Hematopoietic multipotent progenitor cell (in vitro differentiated cells): ENCODE data around the gene RCSD1. TPM values are rescaled to one million over a fixed set of nuclear protein-coding genes. Genes with fewer than 3 reads are reported as not detected.
"Not testable (repeated sequence)": the region's sequence is repeated elsewhere in the genome, so short reads cannot be mapped to it uniquely, and the experiment has no call there.

Experiments used
- DNase-seq, 3 donors: peaks; one replicate each; pipeline ENCODE4 v3.0.0-alpha.2; 2011 to 2015; ENCODE audit warnings: low read depth in 2 of 3, low spot score in 2 of 3
- total RNA-seq: library from RNA; depleted of rRNA; stranded (reverse); fragments of >200 nt; gene quantifications from one replicate; pipeline ENCODE4 v1.2.3, GENCODE V29; 2012

Gene RCSD1, protein sequence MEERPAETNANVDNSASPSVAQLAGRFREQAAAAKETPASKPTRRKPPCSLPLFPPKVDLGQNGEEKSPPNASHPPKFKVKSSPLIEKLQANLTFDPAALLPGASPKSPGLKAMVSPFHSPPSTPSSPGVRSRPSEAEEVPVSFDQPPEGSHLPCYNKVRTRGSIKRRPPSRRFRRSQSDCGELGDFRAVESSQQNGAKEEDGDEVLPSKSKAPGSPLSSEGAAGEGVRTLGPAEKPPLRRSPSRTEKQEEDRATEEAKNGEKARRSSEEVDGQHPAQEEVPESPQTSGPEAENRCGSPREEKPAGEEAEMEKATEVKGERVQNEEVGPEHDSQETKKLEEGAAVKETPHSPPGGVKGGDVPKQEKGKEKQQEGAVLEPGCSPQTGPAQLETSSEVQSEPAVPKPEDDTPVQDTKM
- total RNA-seq = 218 TPM

DNA sequence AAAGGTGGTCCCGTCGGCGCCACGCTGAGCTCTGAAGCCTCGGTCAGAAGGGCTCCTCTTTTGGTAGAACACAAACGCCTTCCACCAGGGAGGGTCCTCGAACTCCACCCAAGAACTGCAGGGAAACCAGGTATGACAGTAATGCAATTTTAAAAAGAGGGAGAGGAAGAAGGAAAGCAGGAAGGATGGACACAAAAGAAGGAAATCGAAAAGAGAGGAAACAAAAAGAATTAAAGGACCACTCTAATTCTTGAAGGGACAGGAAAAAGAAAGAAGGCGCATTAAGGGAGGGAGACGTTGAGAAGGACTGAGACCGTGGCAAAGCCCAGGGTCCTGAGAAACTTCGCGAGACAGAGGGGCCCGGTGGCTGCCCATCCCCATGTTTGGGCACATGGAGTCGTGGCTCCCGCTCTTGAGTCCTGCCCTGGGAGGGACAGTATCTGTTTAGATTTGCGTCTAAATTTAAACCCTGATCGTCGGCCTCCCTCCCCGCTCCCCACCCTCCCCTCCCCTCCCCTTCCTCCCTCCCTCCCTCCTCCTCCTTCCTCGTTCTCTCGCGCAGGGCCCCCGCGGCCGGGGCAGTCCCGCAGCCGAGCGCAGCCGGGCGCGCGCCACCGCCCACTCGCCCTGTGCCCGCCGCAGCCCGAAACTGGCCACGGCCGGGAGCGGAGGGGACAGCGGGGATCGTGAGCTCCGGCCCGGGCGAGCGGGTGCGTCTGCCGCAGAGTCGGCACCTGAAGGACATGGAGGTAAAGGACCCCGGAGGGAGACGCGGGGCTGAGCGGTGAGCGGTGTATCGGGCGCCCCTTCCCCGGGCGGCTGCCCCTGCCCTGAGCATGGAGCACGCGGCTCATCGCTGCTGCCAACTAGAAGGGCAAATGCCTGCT is at the start of gene RCSD1:
RCSD1 (plus strand) TSS at position 552 of the 887 bp plus-strand sequence; CDS start at position 744, 192 bp downstream.
- peak in 2 of 3 donors; percentile 55 to 56 for DNase-seq

DNA sequence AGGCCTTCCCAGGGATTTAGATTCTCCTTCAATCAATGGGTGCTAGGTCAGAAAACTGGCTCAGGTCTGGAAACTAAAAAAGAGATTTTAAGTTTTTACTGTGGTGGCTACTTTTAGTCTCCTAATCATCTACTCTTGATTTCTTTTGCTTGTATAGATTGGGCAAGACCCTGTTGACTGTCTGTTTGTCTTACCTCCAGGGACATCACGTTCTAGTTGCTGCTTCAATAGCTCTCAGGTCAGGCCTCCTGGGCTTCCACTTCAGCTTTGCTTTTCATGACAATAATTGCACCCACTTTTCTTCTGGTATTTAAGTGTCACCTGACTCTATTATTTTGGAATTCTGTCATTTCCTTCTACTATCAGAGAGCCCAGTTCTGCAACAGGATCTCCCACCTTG is 48.0 kb upstream of the RCSD1 start:
- DNase-seq = no peak

DNA sequence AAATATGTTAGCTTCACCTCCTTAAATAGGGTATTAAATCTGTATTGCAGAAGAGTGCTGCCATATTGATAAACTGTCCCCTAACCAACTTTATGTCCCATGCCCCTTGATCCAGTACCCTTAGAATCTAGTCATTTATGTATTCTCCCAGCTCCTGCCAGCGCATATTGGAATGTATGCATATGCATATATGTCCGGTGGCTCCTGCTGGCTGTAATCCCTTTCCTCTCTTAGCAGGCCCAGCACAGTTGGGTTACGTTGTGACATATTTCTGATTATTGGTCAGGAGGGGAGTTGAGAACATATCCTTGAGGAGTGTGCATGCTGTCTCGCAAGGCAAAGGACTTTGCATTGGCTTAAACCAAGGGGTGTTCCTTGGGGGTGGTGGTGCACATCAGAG is 47.3 kb upstream of the RCSD1 start:
- no peak for DNase-seq

DNA sequence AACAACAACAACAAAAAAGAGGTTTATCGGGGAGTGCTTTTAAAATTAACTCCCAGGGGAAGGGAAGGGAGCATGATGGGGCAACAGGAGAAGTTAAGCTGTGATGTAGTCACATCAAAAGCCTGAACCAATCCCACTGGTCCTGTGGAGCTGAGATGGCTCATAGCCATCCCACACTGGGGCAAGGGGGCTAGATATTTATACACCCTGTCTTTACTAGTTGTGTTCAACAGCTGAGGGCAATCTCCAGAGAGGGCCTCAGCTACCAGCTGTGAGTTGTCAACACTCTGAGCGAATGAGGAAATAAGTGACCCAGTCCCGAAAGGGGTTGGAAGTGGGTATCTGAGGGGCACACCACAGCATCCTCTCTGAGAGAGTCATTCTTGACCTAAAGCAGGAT is 45.5 kb upstream of the RCSD1 start:
- DNase-seq = no peak

DNA sequence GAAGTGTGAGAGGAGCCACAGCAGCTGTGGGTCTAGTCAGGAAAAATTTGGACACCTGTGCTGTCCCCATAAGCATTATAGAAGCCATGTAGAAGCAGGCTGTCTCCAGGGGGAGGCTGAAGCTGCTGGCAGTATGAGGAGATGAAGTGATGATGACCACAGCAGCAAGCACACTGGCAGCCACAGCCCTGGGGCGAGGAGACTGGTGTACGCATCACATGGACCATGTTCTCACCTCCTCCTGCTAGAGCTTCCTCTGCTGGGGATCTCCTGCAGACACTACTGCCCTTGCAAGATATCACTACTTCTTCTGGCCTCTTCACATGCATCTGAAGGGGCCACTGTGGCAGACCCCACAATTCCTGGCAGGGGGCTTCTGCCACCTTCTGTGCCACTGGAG is 42.7 kb upstream of the RCSD1 start:
- DNase-seq = no peak

DNA sequence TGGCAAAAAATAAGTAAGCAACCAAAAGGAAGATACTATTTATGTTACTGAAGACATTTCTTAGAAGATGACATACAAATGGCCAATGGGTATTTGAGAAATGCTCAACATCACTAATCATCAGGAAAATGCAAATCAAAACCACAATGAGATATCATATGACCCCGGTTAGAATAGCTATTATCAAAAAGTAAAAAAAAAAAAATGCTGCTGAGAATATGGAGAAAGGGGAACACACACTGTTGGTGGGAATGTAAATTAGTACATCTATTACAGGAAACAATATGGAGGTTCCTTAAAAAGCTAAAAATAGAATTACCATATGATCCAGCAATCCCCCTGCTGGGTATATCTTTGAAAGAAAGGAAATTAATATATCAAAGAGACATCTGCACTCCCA is 42.2 kb upstream of the RCSD1 start:
- no peak for DNase-seq

DNA sequence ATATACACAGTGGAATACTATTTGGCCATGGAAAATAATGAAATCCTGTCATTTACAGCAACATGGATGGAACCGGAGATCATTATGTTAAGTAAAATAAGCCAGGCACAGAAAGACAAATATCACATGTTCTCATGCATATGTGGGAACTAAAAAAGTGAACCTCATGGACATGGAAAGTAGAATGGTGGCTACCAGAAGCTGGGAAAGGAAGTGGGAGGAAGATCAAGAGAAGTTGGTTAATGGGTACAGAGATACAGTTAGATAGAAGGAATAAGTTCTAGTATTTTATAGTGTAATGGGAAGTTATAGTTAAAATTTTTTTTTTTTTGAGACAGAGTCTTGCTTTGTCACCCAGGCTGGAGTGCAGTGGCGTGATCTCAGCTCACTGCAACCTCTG is 41.7 kb upstream of the RCSD1 start:
- no peak for DNase-seq

DNA sequence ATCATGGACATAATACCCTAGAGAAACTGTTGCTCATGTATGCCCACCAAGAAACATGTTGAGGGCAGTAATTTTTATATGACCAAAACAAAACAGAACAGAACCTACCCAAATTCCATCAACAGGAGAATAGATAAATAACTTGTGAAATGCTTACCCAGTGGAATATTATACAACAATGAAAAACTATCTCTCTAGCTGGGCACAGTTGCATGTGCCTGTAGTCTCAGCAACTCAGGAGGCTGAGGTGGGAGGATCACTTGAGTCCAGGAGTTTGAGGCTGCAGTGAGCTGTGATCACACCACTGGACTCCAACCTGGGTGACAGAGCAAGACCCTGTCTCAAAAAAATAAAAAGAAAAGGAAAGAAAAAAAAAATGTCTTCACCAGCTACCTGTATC is 37.6 kb upstream of the RCSD1 start:
- DNase-seq = no peak

DNA sequence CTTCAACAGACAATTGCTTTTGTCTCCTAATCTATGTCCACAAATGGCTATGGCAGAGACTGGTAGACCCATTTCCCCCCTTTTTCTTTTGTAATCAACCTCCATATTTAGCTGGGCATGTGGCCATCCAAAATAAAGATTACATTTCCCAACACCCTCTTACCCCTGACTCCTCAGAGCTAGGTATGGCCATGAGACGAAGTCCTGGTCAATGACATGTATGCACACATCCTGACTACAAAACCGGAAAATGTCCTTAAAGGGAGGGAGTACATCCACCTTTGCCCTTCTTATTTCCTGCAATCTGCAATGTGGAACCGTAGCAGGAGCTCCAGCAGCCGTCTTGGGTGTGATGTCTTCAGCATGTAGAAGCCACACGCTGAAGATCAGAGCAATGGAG is 36.2 kb upstream of the RCSD1 start:
- no peak for DNase-seq

DNA sequence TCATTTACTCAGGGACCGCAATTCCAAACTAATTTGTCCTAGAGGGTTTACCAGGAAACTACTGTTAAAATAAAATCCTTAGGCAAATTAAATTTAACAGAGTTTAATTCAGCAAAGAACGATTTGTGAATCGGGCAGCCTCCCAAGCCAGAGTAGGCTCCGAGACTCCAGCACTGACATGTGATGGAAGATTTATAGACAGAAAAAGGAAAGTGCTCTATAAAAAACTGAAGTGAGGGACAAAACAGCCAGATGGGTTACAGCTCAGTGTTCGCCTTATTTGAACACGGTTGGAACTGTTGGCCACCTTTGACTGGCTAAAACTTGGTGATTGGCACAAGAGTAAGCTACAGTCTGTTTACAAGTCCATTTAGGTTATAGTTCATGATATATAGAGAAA is 35.2 kb upstream of the RCSD1 start:
- DNase-seq = no peak

DNA sequence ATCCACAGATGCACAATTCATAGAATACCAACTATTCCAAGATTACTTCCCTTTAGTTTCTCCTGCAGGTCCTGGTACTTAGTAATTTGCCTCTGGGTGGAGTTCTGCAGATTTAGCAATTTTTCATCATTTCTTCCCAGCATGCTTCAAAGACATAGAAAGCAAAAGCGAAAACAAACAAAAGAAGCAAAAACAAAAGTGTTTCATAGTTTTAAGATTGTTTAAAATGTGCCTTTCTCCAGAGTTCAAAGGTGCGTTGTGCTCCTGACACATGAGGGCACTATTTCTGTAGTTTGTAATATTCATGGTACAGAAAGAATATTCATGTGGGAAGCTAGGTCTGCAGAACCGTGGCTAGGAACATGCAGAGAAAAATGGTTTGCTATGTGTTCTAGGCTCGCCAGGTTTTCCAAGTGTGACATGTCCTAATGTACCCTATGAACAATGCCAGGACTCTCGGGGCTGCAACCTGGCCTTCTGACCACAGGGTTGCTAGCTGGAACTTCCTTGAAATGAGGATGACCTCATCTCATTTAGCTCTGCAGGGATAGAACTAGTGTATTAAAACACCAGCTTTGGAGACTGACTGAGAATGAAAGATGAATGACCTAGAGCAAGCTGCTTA is 30.0 kb upstream of the RCSD1 start:
- peak in 2 of 3 donors; percentile 50 to 82 for DNase-seq

DNA sequence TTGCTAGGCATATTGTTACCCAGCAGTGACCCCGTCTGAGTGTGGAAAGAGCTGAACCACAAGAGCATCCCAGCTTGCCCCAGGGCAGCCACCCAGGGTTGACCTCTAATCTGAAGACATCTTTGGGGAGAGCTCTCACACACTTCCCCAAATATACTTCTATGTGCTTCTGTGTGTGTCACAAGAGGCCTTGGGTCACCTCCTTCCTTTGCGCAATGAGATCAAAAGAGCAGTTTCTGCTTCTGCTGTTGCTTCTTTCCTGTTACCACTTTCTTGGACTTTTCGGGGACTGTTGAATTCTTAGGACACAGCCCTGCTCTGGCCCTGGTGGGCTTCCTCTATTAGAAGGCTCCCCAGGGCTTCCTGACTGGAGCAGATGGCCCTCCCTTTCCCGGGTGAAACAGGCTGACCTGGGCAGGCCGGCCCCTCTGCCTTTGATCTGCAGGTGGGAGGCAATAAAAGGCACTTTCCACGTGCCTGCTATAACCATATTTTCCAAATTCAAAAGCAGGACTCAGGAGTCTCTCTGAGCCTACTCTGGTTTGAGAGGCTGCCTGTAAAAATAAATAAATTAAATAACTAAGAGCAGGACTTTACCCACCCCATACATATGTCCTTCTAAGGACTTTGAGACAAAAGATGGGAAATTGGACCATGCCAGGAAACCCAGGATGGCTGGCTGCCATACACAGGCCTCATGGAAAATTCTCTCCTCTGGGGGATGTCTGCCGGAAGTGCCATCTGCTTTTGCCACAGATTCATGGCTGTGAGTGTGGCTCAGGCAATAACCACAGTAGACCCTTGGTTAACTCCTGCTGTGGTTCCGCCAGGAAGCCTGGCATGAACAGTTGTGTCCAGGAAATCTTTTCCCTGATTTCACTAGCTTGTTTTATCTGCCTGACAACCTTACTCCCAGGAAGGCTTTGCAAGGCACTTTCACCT is 28.3 kb upstream of the RCSD1 start:
- peak in 2 of 3 donors; percentile 57 to 72 for DNase-seq

DNA sequence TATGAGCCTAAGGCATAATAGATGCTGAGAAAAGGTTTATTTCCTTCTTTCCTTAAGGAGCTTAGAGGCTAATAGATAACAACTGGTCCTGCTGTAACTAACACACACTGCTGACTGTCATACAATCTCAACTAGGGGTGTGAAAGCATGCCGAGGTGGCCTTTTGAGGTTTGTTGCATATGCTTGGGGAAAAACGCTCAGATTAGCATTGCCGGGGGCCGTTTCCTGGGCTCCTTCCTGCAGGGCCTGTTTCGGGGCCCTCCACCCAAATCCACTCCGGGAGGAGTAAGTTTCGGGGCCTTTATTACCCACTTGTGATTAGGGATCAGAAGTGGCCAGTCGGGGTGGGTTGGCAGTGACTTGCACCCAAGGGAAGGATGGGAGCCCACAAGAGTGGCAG is 27.2 kb upstream of the RCSD1 start:
- DNase-seq = no peak

DNA sequence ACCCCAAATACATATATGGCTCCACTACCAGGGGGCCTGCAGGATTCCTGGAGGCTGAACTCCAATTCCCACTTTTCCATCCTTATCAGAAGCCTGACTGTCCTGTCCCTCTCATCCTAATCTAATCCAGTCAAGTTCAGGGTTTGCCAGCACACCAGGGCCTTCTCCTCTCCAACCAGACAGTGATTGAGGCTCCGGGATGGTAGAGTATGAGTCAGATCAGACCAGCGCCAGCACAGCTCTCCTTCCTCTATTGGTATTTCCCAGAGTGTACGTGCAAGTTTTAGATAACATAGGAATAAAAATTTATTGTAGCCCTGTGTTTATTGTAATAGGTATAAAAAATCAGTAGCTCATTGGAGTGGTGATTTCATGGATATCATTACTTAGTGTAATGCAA is 24.5 kb upstream of the RCSD1 start:
- no peak for DNase-seq

DNA sequence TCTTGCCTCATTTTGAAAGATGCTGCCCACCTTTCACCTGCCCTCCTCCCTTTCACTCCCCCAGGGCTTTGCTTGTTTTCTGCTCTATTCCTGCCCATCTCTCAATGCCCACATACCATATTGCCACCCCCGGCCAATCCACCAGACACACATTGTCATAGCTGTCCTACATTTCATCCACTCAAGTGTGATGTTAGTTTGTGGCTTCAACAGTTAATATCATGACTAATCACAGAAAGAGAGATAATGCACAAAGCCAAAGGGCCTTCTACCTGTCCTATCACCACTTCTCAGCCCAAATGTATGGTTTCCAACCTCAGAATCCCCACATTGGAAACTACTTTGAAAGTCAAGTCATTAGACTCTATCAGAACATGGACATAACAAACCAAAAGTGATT is 18.0 kb upstream of the RCSD1 start:
- DNase-seq = no peak

DNA sequence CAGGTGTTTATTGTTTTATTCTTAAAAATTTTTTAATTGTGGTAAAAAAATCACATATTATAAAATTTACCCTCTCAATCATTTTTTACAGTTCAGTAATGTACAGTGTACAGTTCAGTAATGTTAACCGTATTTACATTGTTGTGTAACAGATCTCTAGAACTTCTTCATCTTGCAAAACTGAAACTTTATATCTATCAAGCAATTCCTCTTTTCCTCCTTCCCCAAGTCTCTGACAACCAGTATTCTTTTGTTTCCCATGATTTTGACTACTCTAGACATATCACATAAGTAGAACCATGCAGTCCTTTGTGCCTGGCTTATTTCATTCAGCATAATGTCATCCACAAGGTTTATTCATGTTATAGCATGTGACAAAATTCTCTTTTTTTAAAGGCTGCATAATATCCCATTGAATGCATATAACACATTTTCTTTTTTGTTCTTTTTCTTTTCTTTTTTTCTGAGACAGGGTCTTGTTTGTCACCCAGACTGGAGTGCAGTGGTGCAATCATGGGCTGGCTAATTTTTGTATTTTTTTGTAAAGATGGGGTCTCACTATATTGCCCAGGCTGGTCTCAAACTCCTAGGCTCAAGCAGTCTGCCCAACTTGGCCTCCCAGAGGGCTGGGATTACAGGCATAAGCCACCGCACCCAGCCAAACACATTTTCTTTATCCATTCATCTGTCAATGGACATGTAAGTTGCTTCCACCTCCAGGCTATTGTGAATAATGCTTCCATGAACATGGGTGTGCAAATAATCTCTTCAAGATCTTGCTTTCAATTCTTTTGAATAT is 17.2 kb upstream of the RCSD1 start:
- DNase-seq = no peak

DNA sequence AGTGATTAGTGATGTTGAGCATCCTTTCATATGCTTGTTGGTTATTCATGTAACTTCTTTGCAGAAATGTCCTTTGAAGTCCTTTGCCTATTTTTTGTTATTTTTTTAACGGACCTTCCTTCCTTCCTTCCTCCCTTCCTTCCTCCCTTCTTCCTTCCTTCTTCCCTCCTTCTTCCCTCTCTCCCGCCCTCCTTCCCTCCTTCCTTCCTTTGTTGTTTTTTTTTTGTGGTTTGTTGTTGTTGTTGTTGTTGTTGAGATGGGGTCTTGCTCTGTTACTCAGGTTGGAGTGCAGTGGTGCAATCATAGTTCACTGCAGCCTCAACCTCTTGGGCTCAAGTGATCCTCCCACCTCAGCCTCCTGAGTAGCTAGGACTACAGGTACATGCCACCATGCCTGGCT is 16.0 kb upstream of the RCSD1 start:
- not testable (repeated sequence) for DNase-seq

DNA sequence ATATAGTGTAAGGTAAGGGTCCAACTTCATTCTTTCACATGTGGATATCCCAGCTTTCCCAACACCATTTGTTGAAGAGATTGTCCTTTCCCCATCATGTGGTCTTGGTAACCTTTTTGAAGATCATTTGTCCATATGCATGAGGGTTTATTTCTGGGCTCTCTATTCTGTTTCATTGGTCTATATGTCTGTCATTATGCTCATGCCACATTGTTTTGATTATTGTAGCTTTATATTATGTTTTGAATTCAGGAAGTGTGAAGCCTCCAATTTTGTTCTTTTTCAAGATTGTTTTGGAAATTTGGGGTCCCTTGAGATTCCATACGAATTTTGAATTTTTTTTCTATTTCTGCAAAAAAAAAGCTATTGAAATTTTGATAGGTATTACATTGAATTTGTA is 15.2 kb upstream of the RCSD1 start:
- no peak for DNase-seq

DNA sequence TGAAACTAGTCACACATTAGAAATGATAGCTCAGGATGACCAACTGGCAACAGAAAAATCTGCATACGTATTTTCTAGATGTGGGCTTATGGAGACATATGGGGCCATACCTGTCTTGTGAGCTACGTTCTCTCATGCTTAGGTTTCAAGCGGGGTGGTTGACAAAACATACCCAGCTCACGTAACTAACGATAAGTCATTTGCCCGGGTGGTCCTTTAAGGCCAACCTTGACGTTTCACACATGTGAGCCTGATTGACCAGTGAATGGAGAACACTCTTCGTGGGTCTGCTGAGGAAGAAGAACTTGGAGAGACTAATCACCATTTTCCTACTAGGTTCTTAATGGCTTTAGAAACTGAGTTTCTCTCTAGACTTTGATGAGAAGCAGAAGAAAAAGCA is 13.5 kb upstream of the RCSD1 start:
- DNase-seq = no peak
